ENCODE measurements around the gene ANO5.

ANO5 gene

DNA sequence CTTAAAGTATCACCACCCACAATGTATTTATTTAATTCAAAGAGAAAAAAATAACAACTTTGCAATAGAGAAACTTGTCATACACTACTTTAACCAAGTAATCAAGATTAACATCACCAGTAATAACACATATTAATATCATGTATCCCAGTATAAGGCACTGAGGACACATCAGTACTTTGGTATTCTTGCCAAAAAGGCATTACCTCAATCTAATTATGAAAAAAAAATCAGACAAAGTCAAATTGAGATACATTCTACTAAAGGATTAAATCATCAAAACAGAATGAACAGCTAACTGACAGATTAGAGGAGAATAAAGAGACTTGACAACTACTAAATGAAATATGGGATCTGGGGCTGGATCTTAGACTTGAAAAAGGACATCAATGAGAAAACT lies 109.5 kb downstream of the ANO5 start:
- H3K4me3 ChIP-seq (ENCODE audit: low read length): no peak overlapping the region
- H3K4me1 ChIP-seq (ENCODE audit: control insufficient read depth, low read length): no peaks in the 10 kb centered on the region
- TF ChIP-seq CTCF (IDR thresholded peaks at IDR 0.05; ENCODE audit: low read depth, low read length, poor library complexity, severe bottlenecking) (no peak), EZH2phosphoT487 (IDR thresholded peaks at IDR 0.05; ENCODE audit: borderline replicate concordance, low read length) (no peak)
- H4K20me1 ChIP-seq (ENCODE audit: control insufficient read depth, insufficient read depth, low read depth, low read length): no peaks in the 10 kb centered on the region
- H3K4me2 ChIP-seq (ENCODE audit: low read length): no peak overlapping the region
- no peaks in the 10 kb centered on the region for H3F3A ChIP-seq (ENCODE audit: control insufficient read depth, insufficient read depth)
- H3K27ac ChIP-seq (ENCODE audit: low read depth, low read length): no peak overlapping the region
- no peaks in the 10 kb centered on the region for H3K9me3 ChIP-seq (ENCODE audit: control insufficient read depth, insufficient read depth, low read length)
- no peaks in the 10 kb centered on the region for H3K36me3 ChIP-seq (ENCODE audit: control insufficient read depth, low read length)
- H3K79me2 ChIP-seq (ENCODE audit: control insufficient read depth, low read length): no peaks in the 10 kb centered on the region
- H3K9me2 ChIP-seq (replicated peaks; ENCODE audit: control insufficient read depth, low read length): no peaks in the 10 kb centered on the region
- H3K27me3 ChIP-seq (ENCODE audit: control insufficient read depth, low read length): peaks cover 4% of the 10 kb centered on the region; the same call in 1 of the 2 replicates

GRCh38 chr11:22304337-22304961 lies 111.6 kb downstream of the ANO5 start:
- no peaks in the 10 kb centered on the region for H4K20me1 ChIP-seq (ENCODE audit: control insufficient read depth, insufficient read depth, low read depth, low read length)
- H3F3A ChIP-seq (ENCODE audit: control insufficient read depth, insufficient read depth): no peaks in the 10 kb centered on the region
- H3K27me3 ChIP-seq (ENCODE audit: control insufficient read depth, low read length): peaks cover 4% of the 10 kb centered on the region; the same call in 1 of the 2 replicates
- TF ChIP-seq EZH2phosphoT487 (IDR thresholded peaks at IDR 0.05; ENCODE audit: borderline replicate concordance, low read length) (no peak), CTCF (IDR thresholded peaks at IDR 0.05; ENCODE audit: low read depth, low read length, poor library complexity, severe bottlenecking) (peak; percentile 58)
- H3K4me3 ChIP-seq (ENCODE audit: low read length): no peak overlapping the region
- H3K9me3 ChIP-seq (ENCODE audit: control insufficient read depth, insufficient read depth, low read length): no peaks in the 10 kb centered on the region
- H3K4me2 ChIP-seq (ENCODE audit: low read length): no peak overlapping the region
- H3K36me3 ChIP-seq (ENCODE audit: control insufficient read depth, low read length): no peaks in the 10 kb centered on the region
- no peak overlapping the region for H3K27ac ChIP-seq (ENCODE audit: low read depth, low read length)
- H3K4me1 ChIP-seq (ENCODE audit: control insufficient read depth, low read length): no peaks in the 10 kb centered on the region
- no peaks in the 10 kb centered on the region for H3K9me2 ChIP-seq (replicated peaks; ENCODE audit: control insufficient read depth, low read length)
- no peaks in the 10 kb centered on the region for H3K79me2 ChIP-seq (ENCODE audit: control insufficient read depth, low read length)

- H3K4me3 ChIP-seq (ENCODE audit: low read length): no peak overlapping the region
- no peaks in the 10 kb centered on the region for H4K20me1 ChIP-seq (ENCODE audit: control insufficient read depth, insufficient read depth, low read depth, low read length)
- no peaks in the 10 kb centered on the region for H3K4me1 ChIP-seq (ENCODE audit: control insufficient read depth, low read length)
- no peaks in the 10 kb centered on the region for H3K79me2 ChIP-seq (ENCODE audit: control insufficient read depth, low read length)
- no peaks in the 10 kb centered on the region for H3K36me3 ChIP-seq (ENCODE audit: control insufficient read depth, low read length)
- H3K9me3 ChIP-seq (ENCODE audit: control insufficient read depth, insufficient read depth, low read length): no peaks in the 10 kb centered on the region
- TF ChIP-seq CTCF (IDR thresholded peaks at IDR 0.05; ENCODE audit: low read depth, low read length, poor library complexity, severe bottlenecking): no peak
- TF ChIP-seq EZH2phosphoT487 (IDR thresholded peaks at IDR 0.05; ENCODE audit: borderline replicate concordance, low read length): no peak
- H3K27ac ChIP-seq (ENCODE audit: low read depth, low read length): no peak overlapping the region
- no peaks in the 10 kb centered on the region for H3K9me2 ChIP-seq (replicated peaks; ENCODE audit: control insufficient read depth, low read length)
- H3K4me2 ChIP-seq (ENCODE audit: low read length): no peak overlapping the region
- no peaks in the 10 kb centered on the region for H3F3A ChIP-seq (ENCODE audit: control insufficient read depth, insufficient read depth)
- H3K27me3 ChIP-seq (ENCODE audit: control insufficient read depth, low read length): no peaks in the 10 kb centered on the region
Observed at GRCh38 chr11:22317656-22318055, 124.8 kb downstream of the ANO5 start.

Data from DOHH2 (cell line).